ENCODE data around the gene GNB5.

The GNB5 gene

GRCh38 chr15:52066842-52067544 lies 124.2 kb downstream of the GNB5 start:
- no peak overlapping the region for H3K4me3 ChIP-seq (ENCODE audit: low read depth, low read length)
- no peak for TF ChIP-seq CTCF (IDR thresholded peaks at IDR 0.05; ENCODE audit: low read depth, low read length, missing control alignments)
- DNase-seq (ENCODE audit: low read depth): no peak

Data from GM12864 (cell line).